B cell (primary cell): ENCODE measurements around the gene GAPVD1. TPM values are rescaled to one million over a fixed set of nuclear protein-coding genes. Genes with fewer than 3 reads are reported as not detected.

Source experiments
- ATAC-seq: fragments of 200-7000 bp; cut with Tn5 transposase; one replicate; pipeline ENCODE4 v1.10.0; 2021; ENCODE audit warnings: low read depth, mild to moderate bottlenecking, moderate number of reproducible peaks, moderate library complexity
- CTCF ChIA-PET: fragments of 350-600 bp; sonication (Branson Sonifier 250); formaldehyde crosslinking; loops from one replicate; lab custom pipeline; 2021; ENCODE audit warnings: antibody characterized with exemption, inconsistent platforms; lab: Charles Lee
- POLR2A ChIA-PET: fragments of 350-600 bp; sonication (Branson Sonifier 250); formaldehyde crosslinking; loops from one replicate; lab custom pipeline; 2021; ENCODE audit warnings: antibody characterized with exemption; lab: Charles Lee
- DNase-seq: peaks from one replicate; pipeline ENCODE4 v3.0.0; 2013
- H2AFZ ChIP-seq: 2 replicates; pipeline ENCODE4 v1.6.1; 2012; ENCODE audit warnings: mild to moderate bottlenecking, low read depth, low read length; ENCODE audit not compliant: insufficient read depth, poor library complexity, severe bottlenecking
- H3K27ac ChIP-seq, 2 donors: 1 replicate in 1 of 2; 2 replicates in 1 of 2; pipeline ENCODE4 v1.5.1; 2012 to 2013; ENCODE audit warnings: low read length in 2 of 2, mild to moderate bottlenecking in 2 of 2, moderate library complexity in 1 of 2
- H3K27me3 ChIP-seq, 4 experiments: fragments of 200-600 bp in 1 of 4; sonication (generic) in 1 of 4; replicated peaks in 1 of 4; 1 replicate in 2 of 4; 2 replicates in 2 of 4; pipeline versions ENCODE4 v1.6.1 to v1.7.0; 2013 to 2016; ENCODE audit warnings: low read length in 3 of 4, mild to moderate bottlenecking in 2 of 4, mixed read lengths in 1 of 4, moderate library complexity in 1 of 4; ENCODE audit not compliant: insufficient read depth in 4 of 4, control insufficient read depth in 3 of 4; ENCODE audit errors: control extremely low read depth in 1 of 4
- H3K36me3 ChIP-seq, 2 experiments: replicated peaks in 1 of 2; 1 replicate in 1 of 2; 2 replicates in 1 of 2; pipeline versions ENCODE4 v1.6.1 to v1.7.1; 2013; ENCODE audit warnings: low read length in 1 of 2; ENCODE audit not compliant: insufficient read depth in 2 of 2, control insufficient read depth in 1 of 2; ENCODE audit errors: control extremely low read depth in 1 of 2, extremely low read depth in 1 of 2
- H3K4me1 ChIP-seq, 2 donors: fragments of 200-600 bp in 1 of 2; sonication (generic) in 1 of 2; 1 replicate in 1 of 2; 2 replicates in 1 of 2; pipeline versions ENCODE4 v1.5.1 to v1.6.1; 2013 to 2017; ENCODE audit warnings: low read length in 2 of 2; ENCODE audit not compliant: control insufficient read depth in 2 of 2, insufficient read depth in 2 of 2
- H3K4me2 ChIP-seq: replicated peaks from 2 replicates; pipeline ENCODE3; 2012; ENCODE audit warnings: mild to moderate bottlenecking, low read depth, low read length; ENCODE audit not compliant: poor library complexity, severe bottlenecking
- H3K4me3 ChIP-seq, 5 experiments: fragments of 200-600 bp in 1 of 5; sonication (generic) in 1 of 5; 1 replicate in 3 of 5; 2 replicates in 2 of 5; pipeline versions ENCODE4 v1.5.1 to v1.7.0; 2011 to 2016; ENCODE audit warnings: low read length in 4 of 5, mild to moderate bottlenecking in 4 of 5, low read depth in 2 of 5, control low read depth in 1 of 5, moderate library complexity in 1 of 5; ENCODE audit not compliant: insufficient read depth in 1 of 5; ENCODE audit errors: control extremely low read depth in 1 of 5, extremely low read depth in 1 of 5
- H3K79me2 ChIP-seq: fragments of 200-600 bp; sonication (generic); one replicate; pipeline ENCODE4 v1.6.0; 2016; ENCODE audit warnings: low read length; ENCODE audit not compliant: control insufficient read depth, insufficient read depth
- H3K9ac ChIP-seq: fragments of 200-600 bp; sonication (generic); 2 replicates; pipeline ENCODE4 v1.6.1; 2017; ENCODE audit warnings: mild to moderate bottlenecking, low read length, moderate library complexity
- H3K9me3 ChIP-seq, 3 donors: one replicate each; pipeline versions ENCODE4 v1.6.1 to v1.7.1; 2013; ENCODE audit warnings: low read length in 2 of 3; ENCODE audit not compliant: control insufficient read depth in 2 of 3, insufficient read depth in 1 of 3; ENCODE audit errors: control extremely low read depth in 1 of 3
- H4K20me1 ChIP-seq: 2 replicates; pipeline ENCODE4 v1.6.0; 2012; ENCODE audit warnings: mild to moderate bottlenecking, low read length; ENCODE audit not compliant: insufficient read depth, control insufficient read depth, poor library complexity, severe bottlenecking
- H3K27ac Mint-ChIP-seq: one replicate; pipeline ENCODE4 v1.8.0; 2021; ENCODE audit warnings: mixed read lengths
- H3K27me3 Mint-ChIP-seq: one replicate; pipeline ENCODE4 v1.8.0; 2021; ENCODE audit warnings: mixed read lengths
- H3K4me1 Mint-ChIP-seq: one replicate; pipeline ENCODE4 v1.8.0; 2021; ENCODE audit warnings: mixed read lengths
- H3K4me3 Mint-ChIP-seq: one replicate; pipeline ENCODE4 v1.8.0; 2021; ENCODE audit warnings: mixed read lengths
- H3K9me3 Mint-ChIP-seq: one replicate; pipeline ENCODE4 v1.8.0; 2022; ENCODE audit warnings: mixed read lengths; ENCODE audit not compliant: insufficient read depth
- EZH2 ChIP-seq: IDR thresholded peaks from 2 replicates; pipeline ENCODE4 v1.6.1; 2012; ENCODE audit warnings: borderline replicate concordance, low read depth, mild to moderate bottlenecking, moderate library complexity, low read length; ENCODE audit not compliant: insufficient read depth, poor library complexity, severe bottlenecking
- WGBS: methylation state at CpG from one replicate; pipeline ENCODE4 v1.1.5; 2013; ENCODE audit warnings: missing lambda C conversion rate; ENCODE audit not compliant: insufficient coverage; 5-methylcytosine and 5-hydroxymethylcytosine counted together
- intact Hi-C: fragments of 100-400 bp; cut with micrococcal nuclease; formaldehyde crosslinking; loops from one replicate; pipeline ENCODE4 v1.10.0; 2022
- polyA plus RNA-seq: library from polyadenylated mRNA; depleted of rRNA; stranded (reverse); fragments of >200 nt; gene quantifications from 2 replicates; pipeline ENCODE4 v1.2.3, GENCODE V29; 2012
- total RNA-seq, 2 donors: library from RNA; stranded (reverse); fragments of 120-200 nt in 1 of 2; gene quantifications; 1 replicate in 1 of 2; 2 replicates in 1 of 2; pipeline versions ENCODE4 v1.2.3 to v1.2.4, GENCODE V29; 2013 to 2022
- TF ChIP-seq, protein P1 (sequence below): fragments of 200-600 bp; IDR thresholded peaks from one replicate; pipeline ENCODE4 v1.8.0; 2022; ENCODE audit warnings: antibody characterized with exemption, mild to moderate bottlenecking

Gene GAPVD1
- total and polyA plus RNA-seq, 2 donors (not counting 1 experiment from before 2014, with no cell fraction given) = 11.8 to 61.2 TPM

DNA sequence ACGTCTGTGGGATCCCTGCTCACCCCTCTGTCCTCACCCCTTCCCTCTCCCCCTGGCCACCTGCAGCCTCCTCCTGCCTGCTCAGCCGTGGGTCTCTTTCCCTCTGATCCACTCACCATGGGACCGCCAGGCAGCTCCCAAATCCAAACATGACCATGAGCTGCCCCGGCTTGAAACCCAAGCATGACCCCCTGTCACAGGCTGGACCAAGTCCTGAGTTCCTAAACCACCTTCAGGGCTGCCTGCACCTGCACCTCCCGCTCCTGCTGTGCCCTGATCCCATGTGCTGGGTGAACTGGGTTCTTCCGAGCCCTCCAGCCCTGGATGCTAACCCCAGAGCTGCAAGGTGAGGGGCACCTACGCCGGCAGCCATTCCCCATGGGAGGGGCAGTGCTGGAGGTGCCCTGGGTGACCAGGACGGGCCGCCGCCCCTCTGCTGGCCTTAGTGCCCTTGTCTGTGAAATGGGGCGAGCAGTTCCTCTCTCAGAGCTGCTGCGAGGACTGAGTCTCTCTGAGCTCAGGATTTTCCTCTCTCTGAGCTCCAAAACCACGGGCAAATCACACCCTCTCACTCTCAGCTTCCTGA is 149.6 kb downstream of the GAPVD1 start:
- no peaks in the 10 kb centered on the region for H3K36me3 ChIP-seq
- TF ChIP-seq, protein P1, sequence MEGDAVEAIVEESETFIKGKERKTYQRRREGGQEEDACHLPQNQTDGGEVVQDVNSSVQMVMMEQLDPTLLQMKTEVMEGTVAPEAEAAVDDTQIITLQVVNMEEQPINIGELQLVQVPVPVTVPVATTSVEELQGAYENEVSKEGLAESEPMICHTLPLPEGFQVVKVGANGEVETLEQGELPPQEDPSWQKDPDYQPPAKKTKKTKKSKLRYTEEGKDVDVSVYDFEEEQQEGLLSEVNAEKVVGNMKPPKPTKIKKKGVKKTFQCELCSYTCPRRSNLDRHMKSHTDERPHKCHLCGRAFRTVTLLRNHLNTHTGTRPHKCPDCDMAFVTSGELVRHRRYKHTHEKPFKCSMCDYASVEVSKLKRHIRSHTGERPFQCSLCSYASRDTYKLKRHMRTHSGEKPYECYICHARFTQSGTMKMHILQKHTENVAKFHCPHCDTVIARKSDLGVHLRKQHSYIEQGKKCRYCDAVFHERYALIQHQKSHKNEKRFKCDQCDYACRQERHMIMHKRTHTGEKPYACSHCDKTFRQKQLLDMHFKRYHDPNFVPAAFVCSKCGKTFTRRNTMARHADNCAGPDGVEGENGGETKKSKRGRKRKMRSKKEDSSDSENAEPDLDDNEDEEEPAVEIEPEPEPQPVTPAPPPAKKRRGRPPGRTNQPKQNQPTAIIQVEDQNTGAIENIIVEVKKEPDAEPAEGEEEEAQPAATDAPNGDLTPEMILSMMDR = no peak
- TF ChIP-seq EZH2 = no peak
- H4K20me1 ChIP-seq = no peaks in the 10 kb centered on the region
- no peak overlapping the region for H3K4me2 ChIP-seq
- H3K4me3 Mint-ChIP-seq = no peak overlapping the region
- H3K4me1 Mint-ChIP-seq = peaks cover 16% of the 10 kb centered on the region
- 78% methylated on average over 13 of the region's 14 CpGs for WGBS
- ATAC-seq = no peak
- peaks cover 0 to 15% (median 0%) of the 10 kb centered on the region in 3 donors for H3K9me3 ChIP-seq
- POLR2A ChIA-PET = no interaction called here
- no peaks in the 10 kb centered on the region for H3K79me2 ChIP-seq
- H3K9ac ChIP-seq = no peak overlapping the region
- DNase-seq = no peak
- no peak overlapping the region for H3K27ac Mint-ChIP-seq
- peaks cover 10 to 19% of the 10 kb centered on the region in 2 donors for H3K4me1 ChIP-seq
- H3K4me3 ChIP-seq = no peak overlapping the region
- peaks cover 0 to 31% (median 9%) of the 10 kb centered on the region in 4 experiments for H3K27me3 ChIP-seq
- H3K27me3 Mint-ChIP-seq = peaks cover 22% of the 10 kb centered on the region
- H3K27ac ChIP-seq = no peak overlapping the region
- CTCF ChIA-PET = interaction anchor here (0.8 to 1.4 kb wide), 2 partner anchors 147 to 1080 kb away, joined by 3 to 6 read pairs; no protein-coding TSS in a partner anchor
- no peaks in the 10 kb centered on the region for H3K9me3 Mint-ChIP-seq
- intact Hi-C loops = no loop called here
- H2AFZ ChIP-seq = no peak overlapping the region

DNA sequence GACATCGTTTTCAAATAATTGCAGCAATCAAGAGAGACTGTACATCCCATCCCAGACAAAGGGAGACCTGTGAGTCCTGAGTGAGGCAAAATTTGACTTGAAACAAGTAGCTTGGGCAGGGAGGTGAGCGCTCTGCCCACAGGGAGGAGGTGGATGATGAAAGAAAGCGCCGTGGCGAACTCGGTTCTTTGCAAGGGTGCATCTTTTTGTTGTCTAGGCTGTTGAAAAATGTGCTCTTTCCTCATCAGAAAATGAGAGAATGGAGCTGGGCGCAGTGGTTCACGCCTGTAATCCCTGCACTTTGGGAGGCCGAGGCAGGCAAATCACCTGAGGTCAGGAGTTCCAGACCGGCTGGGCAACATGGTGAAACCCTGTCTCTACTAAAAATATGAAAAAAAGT is 150.5 kb downstream of the GAPVD1 start:
- H4K20me1 ChIP-seq = no peaks in the 10 kb centered on the region
- TF ChIP-seq, protein P1 = no peak
- no peak for TF ChIP-seq EZH2
- Mint-ChIP-seq H3K27me3 (peaks cover 13% of the 10 kb centered on the region), H3K27ac (no peak overlapping the region), H3K4me3 (no peak overlapping the region), H3K4me1 (peaks cover 16% of the 10 kb centered on the region), H3K9me3 (no peaks in the 10 kb centered on the region)
- H3K4me3 ChIP-seq = no peak overlapping the region
- intact Hi-C loops = no loop called here
- H3K27me3 ChIP-seq = peaks cover 0 to 23% (median 6%) of the 10 kb centered on the region in 4 experiments
- peaks cover 0 to 15% (median 0%) of the 10 kb centered on the region in 3 donors for H3K9me3 ChIP-seq
- ChIA-PET CTCF (interaction anchor here (1.2 to 1.4 kb wide), 2 partner anchors 146 to 818 kb away, joined by 3 to 6 read pairs; no protein-coding TSS in a partner anchor), POLR2A (no interaction called here)
- H3K9ac ChIP-seq = no peak overlapping the region
- DNase-seq = no peak
- no peaks in the 10 kb centered on the region for H3K79me2 ChIP-seq
- no peak for ATAC-seq
- H3K4me1 ChIP-seq = peaks cover 10 to 19% of the 10 kb centered on the region in 2 donors
- H3K27ac ChIP-seq = no peak overlapping the region
- H2AFZ ChIP-seq = no peak overlapping the region
- 81% methylated on average over 9 of the region's 10 CpGs for WGBS
- no peak overlapping the region for H3K4me2 ChIP-seq
- no peaks in the 10 kb centered on the region for H3K36me3 ChIP-seq
